OCI-LY1 (cell line): Measurements from ENCODE around the gene HAPSTR1.

Experiments
- H2AFZ ChIP-seq: fragments of 200-600 bp; sonication (generic), shearing (Covaris generic); 2 replicates; pipeline ENCODE4 v1.6.0; 2014; ENCODE audit warnings: antibody characterized with exemption, mild to moderate bottlenecking, low read length
- H3F3A ChIP-seq: fragments of 200-600 bp; sonication (generic), shearing (Covaris generic); 2 replicates; pipeline ENCODE4 v1.6.0; 2014; ENCODE audit warnings: mild to moderate bottlenecking, antibody characterized with exemption, low read length, moderate library complexity; ENCODE audit not compliant: insufficient read depth
- H3K27ac ChIP-seq: fragments of 200-600 bp; sonication (generic); 2 replicates; pipeline ENCODE4 v1.5.1; 2014; ENCODE audit warnings: low read length, mixed run types, mild to moderate bottlenecking, low read depth; ENCODE audit not compliant: poor library complexity, severe bottlenecking
- H3K27me3 ChIP-seq: fragments of 200-600 bp; sonication (generic); 2 replicates; pipeline ENCODE4 v1.6.0; 2014; ENCODE audit warnings: antibody characterized with exemption, mild to moderate bottlenecking, low read length, moderate library complexity; ENCODE audit not compliant: insufficient read depth
- H3K36me3 ChIP-seq: fragments of 200-600 bp; sonication (generic); 2 replicates; pipeline ENCODE4 v1.6.1; 2014; ENCODE audit warnings: mild to moderate bottlenecking, antibody characterized with exemption, low read length, moderate library complexity, mixed read lengths; ENCODE audit not compliant: insufficient read depth
- H3K4me1 ChIP-seq: fragments of 200-600 bp; sonication (generic); 2 replicates; pipeline ENCODE4 v1.5.1; 2014; ENCODE audit warnings: mild to moderate bottlenecking, low read length, moderate library complexity; ENCODE audit not compliant: insufficient read depth, severe bottlenecking
- H3K4me2 ChIP-seq: fragments of 200-600 bp; sonication (generic), shearing (Covaris generic); 2 replicates; pipeline ENCODE4 v1.6.1; 2014; ENCODE audit warnings: low read length
- H3K4me3 ChIP-seq: fragments of 200-600 bp; sonication (generic); 2 replicates; pipeline ENCODE4 v1.5.1; 2014; ENCODE audit warnings: low read length, low read depth, mild to moderate bottlenecking, mixed read lengths; ENCODE audit not compliant: poor library complexity, severe bottlenecking
- H3K79me2 ChIP-seq: fragments of 200-600 bp; shearing (Covaris generic); 2 replicates; pipeline ENCODE4 v1.6.1; 2016; ENCODE audit warnings: mixed run types, low read length, mixed read lengths; ENCODE audit not compliant: insufficient read depth
- H3K9ac ChIP-seq: fragments of 200-600 bp; sonication (generic), shearing (Covaris generic); 2 replicates; pipeline ENCODE4 v1.6.1; 2014; ENCODE audit warnings: mild to moderate bottlenecking, low read length, mixed read lengths
- H3K9me2 ChIP-seq: fragments of 200-600 bp; sonication (generic), shearing (Covaris generic); 2 replicates; pipeline ENCODE4 v1.6.1; 2014; ENCODE audit warnings: low read depth, mild to moderate bottlenecking, low read length, mixed read lengths
- H3K9me3 ChIP-seq: fragments of 200-600 bp; shearing (Covaris generic); 2 replicates; pipeline ENCODE4 v1.6.1; 2014; ENCODE audit warnings: low read length, mixed read lengths
- H4K20me1 ChIP-seq: fragments of 200-600 bp; sonication (generic), shearing (Covaris generic); 2 replicates; pipeline ENCODE4 v1.6.0; 2016; ENCODE audit warnings: mild to moderate bottlenecking, low read length; ENCODE audit not compliant: insufficient read depth
- EZH2 ChIP-seq: fragments of 200-600 bp; sonication (generic), shearing (Covaris generic); IDR thresholded peaks from 2 replicates; pipeline ENCODE4 v1.8.0; 2017; ENCODE audit warnings: borderline replicate concordance, mixed run types, mild to moderate bottlenecking, antibody characterized with exemption, low read length, moderate library complexity, mixed read lengths
- TF ChIP-seq, protein P1 (sequence below): fragments of 200-600 bp; sonication (generic), shearing (Covaris generic); IDR thresholded peaks from 2 replicates; pipeline ENCODE4 v1.5.1; 2017; ENCODE audit warnings: mild to moderate bottlenecking, antibody characterized with exemption, low read length, moderate library complexity, mixed read lengths

Gene HAPSTR1

GRCh38 chr16:9046667-9047055 lies 44.8 kb upstream of the HAPSTR1 start:
- no peaks in the 10 kb centered on the region for H3K79me2 ChIP-seq
- no peaks in the 10 kb centered on the region for H4K20me1 ChIP-seq
- no peak overlapping the region for H3K4me2 ChIP-seq
- H3K4me3 ChIP-seq = no peak overlapping the region
- H3K27me3 ChIP-seq = peaks cover 10% of the 10 kb centered on the region; the same call in 1 of the 2 replicates
- peaks cover 12% of the 10 kb centered on the region; the same call in 1 of the 2 replicates for H3K9me3 ChIP-seq
- no peak overlapping the region for H3K9ac ChIP-seq
- no peak for TF ChIP-seq EZH2
- TF ChIP-seq, protein P1, sequence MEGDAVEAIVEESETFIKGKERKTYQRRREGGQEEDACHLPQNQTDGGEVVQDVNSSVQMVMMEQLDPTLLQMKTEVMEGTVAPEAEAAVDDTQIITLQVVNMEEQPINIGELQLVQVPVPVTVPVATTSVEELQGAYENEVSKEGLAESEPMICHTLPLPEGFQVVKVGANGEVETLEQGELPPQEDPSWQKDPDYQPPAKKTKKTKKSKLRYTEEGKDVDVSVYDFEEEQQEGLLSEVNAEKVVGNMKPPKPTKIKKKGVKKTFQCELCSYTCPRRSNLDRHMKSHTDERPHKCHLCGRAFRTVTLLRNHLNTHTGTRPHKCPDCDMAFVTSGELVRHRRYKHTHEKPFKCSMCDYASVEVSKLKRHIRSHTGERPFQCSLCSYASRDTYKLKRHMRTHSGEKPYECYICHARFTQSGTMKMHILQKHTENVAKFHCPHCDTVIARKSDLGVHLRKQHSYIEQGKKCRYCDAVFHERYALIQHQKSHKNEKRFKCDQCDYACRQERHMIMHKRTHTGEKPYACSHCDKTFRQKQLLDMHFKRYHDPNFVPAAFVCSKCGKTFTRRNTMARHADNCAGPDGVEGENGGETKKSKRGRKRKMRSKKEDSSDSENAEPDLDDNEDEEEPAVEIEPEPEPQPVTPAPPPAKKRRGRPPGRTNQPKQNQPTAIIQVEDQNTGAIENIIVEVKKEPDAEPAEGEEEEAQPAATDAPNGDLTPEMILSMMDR = no peak
- no peak overlapping the region for H2AFZ ChIP-seq
- no peak overlapping the region for H3K27ac ChIP-seq
- H3K36me3 ChIP-seq = no peaks in the 10 kb centered on the region; the same call in 1 of the 2 replicates
- no peaks in the 10 kb centered on the region for H3F3A ChIP-seq
- H3K9me2 ChIP-seq = no peaks in the 10 kb centered on the region
- H3K4me1 ChIP-seq = no peaks in the 10 kb centered on the region

DNA sequence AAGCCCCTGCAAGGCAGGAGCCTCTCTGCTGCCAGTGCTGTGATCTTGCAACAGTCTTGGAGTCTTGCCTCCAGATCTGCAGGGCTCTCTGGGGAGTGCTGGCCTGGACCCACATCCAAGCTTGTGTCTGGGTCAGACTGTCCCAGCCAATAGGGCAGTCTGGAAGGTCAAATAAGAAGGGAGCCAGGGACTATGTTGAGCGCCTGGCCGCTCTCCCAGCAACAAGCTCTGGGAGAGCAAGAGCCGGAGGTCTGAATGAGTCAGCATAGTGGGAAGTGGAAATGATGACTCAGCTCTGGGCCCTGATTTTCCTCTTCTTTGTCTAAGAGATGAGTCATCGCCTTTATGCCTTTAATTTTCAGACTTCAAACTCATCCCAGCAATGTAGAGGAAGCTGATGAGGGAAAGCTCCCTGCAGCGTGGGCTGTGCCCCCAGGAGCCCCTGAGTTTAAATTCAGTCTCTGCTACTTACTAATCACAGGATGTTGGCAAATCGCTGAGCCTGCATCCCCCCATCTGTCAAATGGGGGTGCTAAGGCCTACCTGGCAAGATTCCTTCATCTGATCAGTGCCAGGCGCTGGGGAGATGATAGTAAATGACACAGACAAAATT lies 43.6 kb upstream of the HAPSTR1 start:
- Histone ChIP-seq H3K27ac (no peak overlapping the region), H3K27me3 (peaks cover 10% of the 10 kb centered on the region; the same call in 1 of the 2 replicates), H3F3A (no peaks in the 10 kb centered on the region), H3K79me2 (no peaks in the 10 kb centered on the region), H3K4me3 (no peak overlapping the region), H4K20me1 (no peaks in the 10 kb centered on the region), H3K9me2 (no peaks in the 10 kb centered on the region), H3K9me3 (peaks cover 12% of the 10 kb centered on the region; the same call in 1 of the 2 replicates), H3K9ac (no peak overlapping the region), H3K36me3 (no peaks in the 10 kb centered on the region; the same call in 1 of the 2 replicates), H3K4me1 (no peaks in the 10 kb centered on the region), H3K4me2 (no peak overlapping the region), H2AFZ (no peak overlapping the region)
- TF ChIP-seq, protein P1 = no peak
- no peak for TF ChIP-seq EZH2

- Histone ChIP-seq H3K36me3 (no peaks in the 10 kb centered on the region; the same call in 1 of the 2 replicates), H4K20me1 (no peaks in the 10 kb centered on the region), H3K4me1 (no peaks in the 10 kb centered on the region), H3K27ac (no peak overlapping the region), H3K4me3 (no peak overlapping the region), H3F3A (no peaks in the 10 kb centered on the region), H3K9me2 (no peaks in the 10 kb centered on the region), H3K9ac (no peak overlapping the region), H3K9me3 (peaks cover 12% of the 10 kb centered on the region; the same call in 1 of the 2 replicates), H3K27me3 (peaks cover 10% of the 10 kb centered on the region; the same call in 1 of the 2 replicates), H3K79me2 (no peaks in the 10 kb centered on the region), H3K4me2 (no peak overlapping the region), H2AFZ (no peak overlapping the region)
- TF ChIP-seq EZH2 = no peak
Measured at GRCh38 chr16:9048302-9048700, 43.1 kb upstream of the HAPSTR1 start.
